ENCODE measurements around the gene KLHL21.
"Not testable (repeated sequence)": the region's sequence is repeated elsewhere in the genome, so short reads cannot be mapped to it uniquely, and the experiment has no call there.

Gene KLHL21

GRCh38 chr1:6600410-6601048 is 2.1 kb downstream of the KLHL21 start:
- in situ Hi-C loops (cut with MboI; ENCODE audit: low sequenced_read_pairs) = no loop called here

- in situ Hi-C loops (cut with MboI; ENCODE audit: low sequenced_read_pairs) = not testable (repeated sequence)
Measured at GRCh38 chr1:6599991-6600390, 2.7 kb downstream of the KLHL21 start.

- in situ Hi-C loops (cut with MboI; ENCODE audit: low sequenced_read_pairs) = no loop called here
Measured at GRCh38 chr1:6599141-6599975, 3.3 kb downstream of the KLHL21 start.

GRCh38 chr1:6597777-6598131 is 4.9 kb downstream of the KLHL21 start:
- in situ Hi-C loops (cut with MboI; ENCODE audit: low sequenced_read_pairs) = no loop called here

- in situ Hi-C loops (cut with MboI; ENCODE audit: low sequenced_read_pairs) = no loop called here
Measured at GRCh38 chr1:6596886-6597776, 5.5 kb downstream of the KLHL21 start.

GRCh38 chr1:6596351-6596750 is 6.3 kb downstream of the KLHL21 start:
- in situ Hi-C loops (cut with MboI; ENCODE audit: low sequenced_read_pairs) = no loop called here

- in situ Hi-C loops (cut with MboI; ENCODE audit: low sequenced_read_pairs) = no loop called here
Measured at GRCh38 chr1:6594977-6595740, 7.5 kb downstream of the KLHL21 start.

- in situ Hi-C loops (cut with MboI; ENCODE audit: low sequenced_read_pairs) = no loop called here
Measured at GRCh38 chr1:6593810-6594209, 8.9 kb downstream of the KLHL21 start.

- in situ Hi-C loops (cut with MboI; ENCODE audit: low sequenced_read_pairs) = no loop called here
Measured at GRCh38 chr1:6592865-6593593, 9.6 kb downstream of the KLHL21 start.

- in situ Hi-C loops (cut with MboI; ENCODE audit: low sequenced_read_pairs) = no loop called here
Measured at GRCh38 chr1:6592441-6592840, 10.2 kb downstream of the KLHL21 start.

GRCh38 chr1:6591644-6592043 is 11.0 kb downstream of the KLHL21 start:
- in situ Hi-C loops (cut with MboI; ENCODE audit: low sequenced_read_pairs) = no loop called here

GRCh38 chr1:6591222-6591621 is 11.4 kb downstream of the KLHL21 start:
- in situ Hi-C loops (cut with MboI; ENCODE audit: low sequenced_read_pairs) = no loop called here

GRCh38 chr1:6590046-6590445 is 12.6 kb downstream of the KLHL21 start:
- in situ Hi-C loops (cut with MboI; ENCODE audit: low sequenced_read_pairs) = no loop called here

- in situ Hi-C loops (cut with MboI; ENCODE audit: low sequenced_read_pairs) = no loop called here
Measured at GRCh38 chr1:6588893-6589520, 13.7 kb downstream of the KLHL21 start.

GRCh38 chr1:6588128-6588892 is 14.4 kb downstream of the KLHL21 start:
- in situ Hi-C loops (cut with MboI; ENCODE audit: low sequenced_read_pairs) = no loop called here

- in situ Hi-C loops (cut with MboI; ENCODE audit: low sequenced_read_pairs) = no loop called here
Measured at GRCh38 chr1:6587261-6588005, 15.2 kb downstream of the KLHL21 start.

GRCh38 chr1:6586404-6586816 is 16.3 kb downstream of the KLHL21 start:
- in situ Hi-C loops (cut with MboI; ENCODE audit: low sequenced_read_pairs) = no loop called here

- in situ Hi-C loops (cut with MboI; ENCODE audit: low sequenced_read_pairs) = no loop called here
Measured at GRCh38 chr1:6585841-6586240, 16.8 kb downstream of the KLHL21 start.

Data from HL-60/S4 treated with phorbol 12-myristate 13-acetate at 8.2 ng/mL for 4 days and 3 days (cell line).